Measurements from ENCODE around the gene DHRS2. TPM values are rescaled to one million over a fixed set of nuclear protein-coding genes. Genes with fewer than 3 reads are reported as not detected.

DHRS2 gene
- total and polyA plus RNA-seq, 2 of the 13 experiments (the other 11 are each of a cell fraction or from before 2014, with no cell fraction given): 1,621 to 3,021 TPM

DNA sequence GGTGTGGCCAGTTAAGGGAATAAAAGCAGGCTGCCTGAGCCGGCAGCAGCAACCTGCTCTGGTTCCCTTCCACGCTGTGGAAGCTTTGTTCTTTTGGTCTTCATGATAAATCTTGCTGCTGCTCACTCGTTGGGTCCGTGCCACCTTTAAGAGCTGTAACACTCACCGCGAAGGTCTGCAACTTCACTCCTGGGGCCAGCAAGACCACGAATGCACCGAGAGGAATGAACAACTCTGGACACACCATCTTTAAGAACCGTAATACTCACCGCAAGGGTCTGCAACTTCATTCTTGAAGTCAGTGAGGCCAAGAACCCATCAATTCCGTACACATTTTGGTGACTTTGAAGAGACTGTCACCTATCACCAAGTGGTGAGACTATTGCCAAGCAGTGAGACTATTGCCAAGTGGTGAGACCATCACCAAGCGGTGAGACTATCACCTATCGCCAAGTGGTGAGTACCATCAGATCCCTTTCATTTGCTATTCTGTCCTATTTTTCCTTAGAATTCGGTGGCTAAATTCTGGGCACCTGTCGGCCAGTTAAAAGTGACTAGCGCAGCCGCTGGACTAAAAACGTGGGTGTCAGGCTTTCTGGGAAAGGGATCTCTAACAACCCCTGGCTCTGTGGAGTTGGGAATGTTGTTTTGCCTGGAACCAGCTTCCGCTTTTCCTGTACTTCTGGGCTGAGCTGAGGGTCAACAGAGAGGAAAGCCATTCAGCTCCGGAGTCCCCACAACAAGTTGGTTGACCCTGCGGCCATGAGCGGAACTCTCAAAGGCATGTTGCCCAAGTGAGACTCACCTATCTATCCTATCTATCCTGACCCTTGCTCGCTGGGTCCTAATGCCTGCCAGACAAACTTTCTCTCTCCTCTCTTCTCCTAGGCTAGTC, at the start of gene DHRS2 (continued):
- TF ChIP-seq XRCC5 (optimal IDR thresholded peaks at IDR 0.05; ENCODE audit: low read length) (no peak), SETDB1 (CRISPR knock-in tag; IDR thresholded peaks at IDR 0.05; ENCODE audit: borderline replicate concordance) (no peak), ZNF510 (CRISPR knock-in tag; IDR thresholded peaks at IDR 0.05; ENCODE audit: low read depth) (peak; percentile 99), CREM (IDR thresholded peaks at IDR 0.05) (no peak), CREM (CRISPR knock-in tag; IDR thresholded peaks at IDR 0.05) (peak; percentile 62), PHF20 (CRISPR knock-in tag; IDR thresholded peaks at IDR 0.05) (no peak), ZNF703 (CRISPR knock-in tag; IDR thresholded peaks at IDR 0.05; ENCODE audit: borderline replicate concordance) (no peak), ZNF615 (CRISPR knock-in tag; IDR thresholded peaks at IDR 0.05; ENCODE audit: borderline replicate concordance) (no peak), GTF2F1 (IDR thresholded peaks at IDR 0.05; ENCODE audit: low read length) (peak; percentile 99), KDM1A (CRISPR knock-in tag; IDR thresholded peaks at IDR 0.05) (peak; percentile 96), ATF1 (CRISPR knock-in tag; IDR thresholded peaks at IDR 0.05) (no peak), ZNF124 (CRISPR knock-in tag; IDR thresholded peaks at IDR 0.05) (peak; percentile 98), ZNF792 (CRISPR knock-in tag; IDR thresholded peaks at IDR 0.05) (peak; percentile 97), KLF11 (CRISPR knock-in tag; IDR thresholded peaks at IDR 0.05) (peak; percentile 88; the same call in 1 of the 2 replicates), DDIT3 (CRISPR knock-in tag; IDR thresholded peaks at IDR 0.05) (no peak; the same call in 1 of the 2 replicates), ZNF672 (CRISPR knock-in tag; IDR thresholded peaks at IDR 0.05) (no peak), CCAR2 (optimal IDR thresholded peaks at IDR 0.05; ENCODE audit: low read depth, low read length) (no peak), PHF5A (CRISPR knock-in tag; IDR thresholded peaks at IDR 0.05; ENCODE audit: low read depth, unreplicated experiment) (peak; percentile 93), YEATS4 (CRISPR knock-in tag; IDR thresholded peaks at IDR 0.05; ENCODE audit: borderline replicate concordance) (no peak), ZNF205 (CRISPR knock-in tag; IDR thresholded peaks at IDR 0.05) (peak; percentile 96), IKZF1 (IDR thresholded peaks at IDR 0.05) (no peak), ZSCAN31 (CRISPR knock-in tag; IDR thresholded peaks at IDR 0.05; ENCODE audit: low read depth) (no peak; the same call in 1 of the 2 replicates)
- TF ChIP-seq, protein P1, sequence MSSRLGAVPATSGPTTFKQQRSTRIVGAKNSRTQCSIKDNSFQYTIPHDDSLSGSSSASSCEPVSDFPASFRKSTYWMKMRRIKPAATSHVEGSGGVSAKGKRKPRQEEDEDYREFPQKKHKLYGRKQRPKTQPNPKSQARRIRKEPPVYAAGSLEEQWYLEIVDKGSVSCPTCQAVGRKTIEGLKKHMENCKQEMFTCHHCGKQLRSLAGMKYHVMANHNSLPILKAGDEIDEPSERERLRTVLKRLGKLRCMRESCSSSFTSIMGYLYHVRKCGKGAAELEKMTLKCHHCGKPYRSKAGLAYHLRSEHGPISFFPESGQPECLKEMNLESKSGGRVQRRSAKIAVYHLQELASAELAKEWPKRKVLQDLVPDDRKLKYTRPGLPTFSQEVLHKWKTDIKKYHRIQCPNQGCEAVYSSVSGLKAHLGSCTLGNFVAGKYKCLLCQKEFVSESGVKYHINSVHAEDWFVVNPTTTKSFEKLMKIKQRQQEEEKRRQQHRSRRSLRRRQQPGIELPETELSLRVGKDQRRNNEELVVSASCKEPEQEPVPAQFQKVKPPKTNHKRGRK (CRISPR knock-in tag; IDR thresholded peaks at IDR 0.05): peak; percentile 89
- TF ChIP-seq, protein P2, sequence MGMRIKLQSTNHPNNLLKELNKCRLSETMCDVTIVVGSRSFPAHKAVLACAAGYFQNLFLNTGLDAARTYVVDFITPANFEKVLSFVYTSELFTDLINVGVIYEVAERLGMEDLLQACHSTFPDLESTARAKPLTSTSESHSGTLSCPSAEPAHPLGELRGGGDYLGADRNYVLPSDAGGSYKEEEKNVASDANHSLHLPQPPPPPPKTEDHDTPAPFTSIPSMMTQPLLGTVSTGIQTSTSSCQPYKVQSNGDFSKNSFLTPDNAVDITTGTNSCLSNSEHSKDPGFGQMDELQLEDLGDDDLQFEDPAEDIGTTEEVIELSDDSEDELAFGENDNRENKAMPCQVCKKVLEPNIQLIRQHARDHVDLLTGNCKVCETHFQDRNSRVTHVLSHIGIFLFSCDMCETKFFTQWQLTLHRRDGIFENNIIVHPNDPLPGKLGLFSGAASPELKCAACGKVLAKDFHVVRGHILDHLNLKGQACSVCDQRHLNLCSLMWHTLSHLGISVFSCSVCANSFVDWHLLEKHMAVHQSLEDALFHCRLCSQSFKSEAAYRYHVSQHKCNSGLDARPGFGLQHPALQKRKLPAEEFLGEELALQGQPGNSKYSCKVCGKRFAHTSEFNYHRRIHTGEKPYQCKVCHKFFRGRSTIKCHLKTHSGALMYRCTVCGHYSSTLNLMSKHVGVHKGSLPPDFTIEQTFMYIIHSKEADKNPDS (CRISPR knock-in tag; IDR thresholded peaks at IDR 0.05): peak; percentile 69; the same call in 1 of the 2 replicates
- TF ChIP-seq, protein P3, sequence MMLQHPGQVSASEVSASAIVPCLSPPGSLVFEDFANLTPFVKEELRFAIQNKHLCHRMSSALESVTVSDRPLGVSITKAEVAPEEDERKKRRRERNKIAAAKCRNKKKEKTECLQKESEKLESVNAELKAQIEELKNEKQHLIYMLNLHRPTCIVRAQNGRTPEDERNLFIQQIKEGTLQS (CRISPR knock-in tag; IDR thresholded peaks at IDR 0.05): peak; percentile 88
- TF ChIP-seq, protein P4, sequence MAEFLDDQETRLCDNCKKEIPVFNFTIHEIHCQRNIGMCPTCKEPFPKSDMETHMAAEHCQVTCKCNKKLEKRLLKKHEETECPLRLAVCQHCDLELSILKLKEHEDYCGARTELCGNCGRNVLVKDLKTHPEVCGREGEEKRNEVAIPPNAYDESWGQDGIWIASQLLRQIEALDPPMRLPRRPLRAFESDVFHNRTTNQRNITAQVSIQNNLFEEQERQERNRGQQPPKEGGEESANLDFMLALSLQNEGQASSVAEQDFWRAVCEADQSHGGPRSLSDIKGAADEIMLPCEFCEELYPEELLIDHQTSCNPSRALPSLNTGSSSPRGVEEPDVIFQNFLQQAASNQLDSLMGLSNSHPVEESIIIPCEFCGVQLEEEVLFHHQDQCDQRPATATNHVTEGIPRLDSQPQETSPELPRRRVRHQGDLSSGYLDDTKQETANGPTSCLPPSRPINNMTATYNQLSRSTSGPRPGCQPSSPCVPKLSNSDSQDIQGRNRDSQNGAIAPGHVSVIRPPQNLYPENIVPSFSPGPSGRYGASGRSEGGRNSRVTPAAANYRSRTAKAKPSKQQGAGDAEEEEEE (CRISPR knock-in tag; IDR thresholded peaks at IDR 0.05; ENCODE audit: borderline replicate concordance): peak; percentile 53; the same call in 1 of the 2 replicates

Measured in HepG2 (cell line).